ENCODE data around the gene ATE1. TPM values are rescaled to one million over a fixed set of nuclear protein-coding genes. Genes with fewer than 3 reads are reported as not detected.
A peak's percentile ranks its signal among the peaks of the same experiment; 100 is the strongest.

ATE1 gene
- total and polyA plus RNA-seq, 12 donors: 4.5 to 57.7 (median 42.5) TPM

- 0 to 3% methylated on average over 15 to 20 of the region's 20 CpGs for WGBS, 2 donors
- DNase-seq: no peak
- Histone ChIP-seq H3K27ac (peak overlapping the region; percentile 97 to 100 (median 99)), H3K36me3 (peaks cover 0 to 13% (median 0%) of the 10 kb centered on the region in 9 donors), H3K4me1 (peaks cover 0 to 48% (median 33%) of the 10 kb centered on the region in 9 donors), H3K9me3 (no peaks in the 10 kb centered on the region), H3K4me3 (peak overlapping the region; percentile 90 to 100 (median 97)), H3K27me3 (no peaks in the 10 kb centered on the region)
- ATAC-seq: peak in 3 of 8 donors; percentile 0 to 21 (median 4)
- intact Hi-C loops (cut with DNase I): loop anchor here in 7 of 10 donors (5.0 to 10.0 kb wide), 6 partner anchors 44 to 186 kb away; partner anchors contain the start of gene NSMCE4A (in 2 of the 7)
- TF ChIP-seq, protein P1, sequence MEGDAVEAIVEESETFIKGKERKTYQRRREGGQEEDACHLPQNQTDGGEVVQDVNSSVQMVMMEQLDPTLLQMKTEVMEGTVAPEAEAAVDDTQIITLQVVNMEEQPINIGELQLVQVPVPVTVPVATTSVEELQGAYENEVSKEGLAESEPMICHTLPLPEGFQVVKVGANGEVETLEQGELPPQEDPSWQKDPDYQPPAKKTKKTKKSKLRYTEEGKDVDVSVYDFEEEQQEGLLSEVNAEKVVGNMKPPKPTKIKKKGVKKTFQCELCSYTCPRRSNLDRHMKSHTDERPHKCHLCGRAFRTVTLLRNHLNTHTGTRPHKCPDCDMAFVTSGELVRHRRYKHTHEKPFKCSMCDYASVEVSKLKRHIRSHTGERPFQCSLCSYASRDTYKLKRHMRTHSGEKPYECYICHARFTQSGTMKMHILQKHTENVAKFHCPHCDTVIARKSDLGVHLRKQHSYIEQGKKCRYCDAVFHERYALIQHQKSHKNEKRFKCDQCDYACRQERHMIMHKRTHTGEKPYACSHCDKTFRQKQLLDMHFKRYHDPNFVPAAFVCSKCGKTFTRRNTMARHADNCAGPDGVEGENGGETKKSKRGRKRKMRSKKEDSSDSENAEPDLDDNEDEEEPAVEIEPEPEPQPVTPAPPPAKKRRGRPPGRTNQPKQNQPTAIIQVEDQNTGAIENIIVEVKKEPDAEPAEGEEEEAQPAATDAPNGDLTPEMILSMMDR (IDR thresholded peaks at IDR 0.05): no peak
Observed at GRCh38 chr10:121928528-121928884, 675 bp upstream of the ATE1 start.

GRCh38 chr10:121927318-121927840, 452 bp downstream of the ATE1 start:
- no peaks in the 10 kb centered on the region for H3K27me3 ChIP-seq
- H3K4me3 ChIP-seq: peak overlapping the region; percentile 90 to 100 (median 97)
- DNase-seq (peak; percentile 55 to 57), ATAC-seq (peak; percentile 44 to 79 (median 70))
- H3K36me3 ChIP-seq: peaks cover 0 to 17% (median 0%) of the 10 kb centered on the region in 9 donors
- WGBS, 2 donors: 0% methylated on average over 48 of the region's 48 CpGs
- H3K9me3 ChIP-seq: no peaks in the 10 kb centered on the region
- intact Hi-C loops (cut with DNase I): loop anchor here in 7 of 10 donors (2.0 to 10.0 kb wide), 7 partner anchors 45 to 187 kb away; partner anchors contain the start of gene NSMCE4A (in 2 of the 7)
- peak overlapping the region; percentile 97 to 100 (median 99) for H3K27ac ChIP-seq
- TF ChIP-seq, protein P1 (IDR thresholded peaks at IDR 0.05): no peak
- peaks cover 0 to 49% (median 33%) of the 10 kb centered on the region in 9 donors for H3K4me1 ChIP-seq

GRCh38 chr10:121926671-121927317, 1.0 kb downstream of the ATE1 start:
- intact Hi-C loops (cut with DNase I): loop anchor here in 7 of 10 donors (2.0 to 10.0 kb wide), 7 partner anchors 46 to 188 kb away; partner anchors contain the start of gene NSMCE4A (in 2 of the 7)
- peaks cover 0 to 23% (median 0%) of the 10 kb centered on the region in 9 donors for H3K36me3 ChIP-seq
- H3K27me3 ChIP-seq: no peaks in the 10 kb centered on the region
- H3K4me1 ChIP-seq: peaks cover 0 to 52% (median 34%) of the 10 kb centered on the region in 9 donors
- peak overlapping the region; percentile 90 to 100 (median 97) for H3K4me3 ChIP-seq
- ATAC-seq: peak in 1 of 8 donors; percentile 3
- H3K27ac ChIP-seq: peak overlapping the region; percentile 97 to 100 (median 99)
- TF ChIP-seq, protein P1 (IDR thresholded peaks at IDR 0.05): no peak
- H3K9me3 ChIP-seq: no peaks in the 10 kb centered on the region
- no peak for DNase-seq
- WGBS, 2 donors: 1% methylated on average over 20 of the region's 20 CpGs

- H3K4me1 ChIP-seq: peaks cover 0 to 58% (median 38%) of the 10 kb centered on the region in 9 donors
- intact Hi-C loops (cut with DNase I): loop anchor here in 7 of 10 donors (2.0 to 10.0 kb wide), 7 partner anchors 46 to 189 kb away; partner anchors contain the start of gene NSMCE4A (in 2 of the 7)
- no peaks in the 10 kb centered on the region for H3K9me3 ChIP-seq
- ATAC-seq: no peak
- H3K4me3 ChIP-seq: peak overlapping the region in 8 of 10 donors; percentile 90 to 100 (median 98)
- WGBS, 2 donors: 82 to 86% methylated on average over 4 of the region's 4 CpGs
- peak overlapping the region in 9 of 10 donors; percentile 98 to 100 (median 99) for H3K27ac ChIP-seq
- TF ChIP-seq, protein P1 (IDR thresholded peaks at IDR 0.05): no peak
- H3K27me3 ChIP-seq: no peaks in the 10 kb centered on the region
- DNase-seq: no peak
- peaks cover 0 to 29% (median 0%) of the 10 kb centered on the region in 9 donors for H3K36me3 ChIP-seq
Observed at GRCh38 chr10:121926157-121926556, 1.7 kb downstream of the ATE1 start.

Data from heart right ventricle (tissue), 16 donors.